NCI-H345 (cell line): ENCODE measurements around the gene SGK1.
"Not testable (repeated sequence)": the region's sequence is repeated elsewhere in the genome, so short reads cannot be mapped to it uniquely, and the experiment has no call there.

ENCODE experiments used
- DNase-seq: peaks from one replicate; lab custom pipeline; 2025; lab: John Stamatoyannopoulos, UW

The SGK1 gene

DNA sequence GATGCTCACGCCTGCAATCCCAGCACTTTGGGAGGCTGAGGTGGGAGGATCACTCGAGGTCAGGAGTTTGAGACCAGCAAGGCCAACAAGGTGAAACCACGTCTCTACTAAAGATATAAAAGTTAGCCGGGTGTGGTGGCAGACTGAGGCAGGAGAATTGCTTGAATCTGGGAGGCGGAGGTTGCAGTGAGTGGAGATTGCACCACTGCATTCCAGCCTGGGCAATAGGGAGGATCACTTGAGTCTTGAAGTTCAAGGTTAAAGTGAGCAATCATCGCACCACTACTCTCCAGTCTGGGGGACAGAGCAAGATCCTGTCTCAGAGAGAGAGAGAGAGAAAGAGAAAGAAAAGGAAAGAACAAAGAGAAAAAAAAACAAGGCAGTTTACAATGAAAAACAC lies 13.5 kb downstream of the SGK1 start:
- not testable (repeated sequence) for DNase-seq

GRCh38 chr6:134303891-134304290 lies 14.0 kb downstream of the SGK1 start:
- no peak for DNase-seq

- DNase-seq = no peak
Measured at GRCh38 chr6:134299236-134299635, 18.7 kb downstream of the SGK1 start.

DNA sequence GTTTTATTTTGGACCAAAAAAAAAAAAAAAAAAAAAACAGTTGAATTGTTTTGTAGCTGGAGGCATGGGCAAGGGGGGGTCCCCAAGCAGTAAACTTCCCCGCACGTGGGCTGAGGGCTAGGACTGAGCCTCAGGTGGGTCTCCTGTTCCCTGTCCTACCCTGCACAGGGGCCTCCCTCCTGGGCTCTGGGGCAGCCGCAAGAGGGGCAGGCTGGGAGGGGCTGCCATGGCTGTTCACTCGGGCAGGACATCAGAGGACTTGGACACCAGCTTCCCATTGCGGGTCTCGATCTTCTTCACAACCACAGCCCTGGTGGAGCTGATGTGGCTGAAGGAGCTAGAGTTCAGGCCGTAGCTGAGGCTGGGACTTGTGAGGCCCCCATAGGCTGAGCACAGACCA lies 21.1 kb downstream of the SGK1 start:
- DNase-seq = no peak

DNA sequence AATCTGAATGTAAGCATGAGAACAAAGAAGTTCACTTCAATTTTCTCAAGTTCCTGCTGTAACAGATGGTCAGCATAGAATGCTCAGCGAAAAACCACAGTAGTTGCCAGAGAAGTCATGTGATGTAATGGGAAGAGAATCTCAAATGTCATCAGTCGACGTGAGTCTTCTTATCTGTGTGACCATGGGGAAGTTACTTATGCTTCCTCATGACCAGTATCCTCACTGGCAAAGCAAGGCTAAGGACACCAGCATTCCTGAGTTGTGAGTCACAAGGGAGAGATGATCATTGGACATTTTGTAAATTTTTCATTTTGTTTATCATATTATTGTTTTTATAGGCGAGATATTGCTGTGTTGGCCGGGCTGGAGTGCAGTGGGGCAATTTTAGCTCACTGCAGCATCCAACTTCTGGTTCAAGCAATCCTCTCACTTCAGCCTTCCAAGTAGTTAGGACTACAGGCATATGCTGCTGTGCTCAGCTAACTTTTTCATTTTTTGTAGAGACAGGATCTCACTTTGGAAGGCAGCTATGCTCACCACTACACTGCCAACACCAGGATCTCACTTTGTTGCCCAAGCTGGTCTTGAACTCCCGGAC lies 21.9 kb downstream of the SGK1 start:
- no peak for DNase-seq

DNA sequence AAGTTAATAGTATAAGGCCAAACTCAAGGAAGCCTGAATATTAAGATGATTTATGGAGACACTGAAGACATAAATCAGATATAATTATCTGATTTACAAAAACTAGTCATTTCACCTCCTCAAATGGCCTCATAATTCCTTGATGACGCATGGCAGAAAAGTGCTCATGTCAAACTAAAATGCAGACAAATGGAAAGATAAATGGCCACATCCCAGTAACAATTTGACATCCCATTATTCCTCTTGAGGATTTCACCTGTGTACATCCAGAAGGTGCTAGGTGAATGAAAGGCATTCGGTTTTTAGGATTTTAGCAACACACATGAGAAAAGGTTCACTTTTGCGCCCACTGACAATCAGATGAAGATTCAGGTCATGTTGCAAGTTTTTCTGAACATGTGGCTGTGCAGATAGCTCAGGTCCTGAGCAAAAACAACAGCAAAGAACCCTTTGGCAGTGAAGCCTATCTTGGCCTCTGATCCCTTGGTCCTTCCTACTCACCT lies 24.2 kb downstream of the SGK1 start:
- DNase-seq = no peak

- no peak for DNase-seq
Measured at GRCh38 chr6:134291156-134291555, 26.8 kb downstream of the SGK1 start.

DNA sequence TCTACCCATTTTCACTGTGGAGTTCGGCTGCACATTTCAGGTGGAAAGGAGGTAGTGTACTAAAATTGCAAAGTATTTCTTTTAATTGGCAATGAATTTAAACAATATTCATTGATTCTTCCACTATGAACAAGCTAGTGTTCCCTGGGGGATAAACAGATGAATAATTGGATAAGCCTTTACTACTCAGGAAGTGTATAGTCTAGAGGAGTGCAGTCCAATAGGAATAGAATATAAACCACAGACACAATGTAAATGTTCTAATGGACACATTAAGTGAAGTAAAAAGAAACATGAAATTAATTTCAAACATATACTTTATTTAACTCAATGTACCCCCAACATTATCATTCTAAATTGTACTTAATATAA lies 28.7 kb downstream of the SGK1 start:
- no peak for DNase-seq

DNA sequence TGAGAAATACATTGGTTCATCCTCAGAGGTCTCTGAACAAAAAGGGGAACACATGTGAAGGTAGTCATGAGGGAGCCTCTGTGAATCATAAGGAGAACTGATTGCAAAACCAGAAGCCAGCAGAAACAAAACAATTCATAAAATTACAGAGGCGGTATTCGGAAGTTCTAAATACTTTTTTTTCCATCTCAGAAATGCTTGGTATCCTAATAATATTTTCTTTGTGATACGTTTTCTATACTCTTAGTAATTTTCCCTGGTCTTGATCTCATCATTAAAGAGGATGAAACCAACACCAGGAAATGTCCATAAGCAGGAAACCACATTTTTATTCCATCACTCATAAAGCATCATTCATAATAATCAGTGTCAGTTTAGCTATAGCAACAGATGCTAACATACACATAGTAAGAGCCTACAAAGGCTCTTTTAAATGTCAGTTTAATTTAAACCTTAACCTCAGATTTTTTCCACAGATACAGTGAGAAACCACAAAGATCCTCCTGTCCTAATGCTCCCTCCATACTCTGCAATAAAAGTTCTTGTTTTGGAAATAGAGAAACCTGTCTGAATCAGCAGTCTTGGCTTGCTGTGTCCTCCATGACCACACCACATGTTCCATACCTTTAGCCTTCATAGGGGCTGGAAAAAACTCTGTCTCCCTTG lies 29.2 kb downstream of the SGK1 start:
- DNase-seq = no peak

- no peak for DNase-seq
Measured at GRCh38 chr6:134287859-134288537, 29.9 kb downstream of the SGK1 start.

DNA sequence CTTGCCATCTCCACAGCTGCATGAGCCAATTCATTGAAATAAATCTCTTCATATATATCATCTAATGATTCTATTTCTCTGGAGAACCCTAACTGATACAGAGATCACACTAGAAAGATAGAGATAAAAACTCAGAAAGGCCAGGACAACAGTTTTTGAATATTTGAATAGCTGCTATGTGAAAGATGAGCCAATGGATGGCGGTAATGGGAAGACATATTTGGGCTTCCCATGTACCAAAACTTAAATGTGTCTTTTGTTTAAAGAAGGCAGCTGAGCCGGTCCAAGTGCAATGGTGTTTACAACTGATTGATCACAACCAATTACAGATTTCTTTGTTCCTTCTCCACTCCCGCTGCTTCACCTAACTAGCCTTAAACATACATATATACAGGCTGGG lies 35.1 kb downstream of the SGK1 start:
- DNase-seq = no peak

DNA sequence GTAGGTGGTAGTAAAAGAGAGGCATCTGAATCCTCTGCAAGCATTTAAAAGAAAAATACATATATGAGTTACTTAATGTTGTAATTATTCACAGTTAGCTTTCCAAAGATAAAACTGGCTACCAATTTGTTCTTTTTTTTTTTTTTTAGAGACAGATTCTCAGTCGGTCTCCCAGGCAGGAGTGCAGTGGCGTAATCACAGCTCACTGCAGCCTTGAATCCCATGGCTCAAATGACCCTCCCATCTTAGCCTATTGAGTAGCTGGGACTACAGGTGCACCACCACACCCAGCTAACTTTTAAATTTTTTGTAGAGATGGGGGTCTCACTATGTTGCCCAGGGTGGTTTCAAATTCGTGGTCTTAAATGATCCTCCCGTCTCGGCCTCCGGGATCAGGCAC lies 36.5 kb downstream of the SGK1 start:
- no peak for DNase-seq

- DNase-seq = no peak
Measured at GRCh38 chr6:134278000-134278399, 39.9 kb downstream of the SGK1 start.

DNA sequence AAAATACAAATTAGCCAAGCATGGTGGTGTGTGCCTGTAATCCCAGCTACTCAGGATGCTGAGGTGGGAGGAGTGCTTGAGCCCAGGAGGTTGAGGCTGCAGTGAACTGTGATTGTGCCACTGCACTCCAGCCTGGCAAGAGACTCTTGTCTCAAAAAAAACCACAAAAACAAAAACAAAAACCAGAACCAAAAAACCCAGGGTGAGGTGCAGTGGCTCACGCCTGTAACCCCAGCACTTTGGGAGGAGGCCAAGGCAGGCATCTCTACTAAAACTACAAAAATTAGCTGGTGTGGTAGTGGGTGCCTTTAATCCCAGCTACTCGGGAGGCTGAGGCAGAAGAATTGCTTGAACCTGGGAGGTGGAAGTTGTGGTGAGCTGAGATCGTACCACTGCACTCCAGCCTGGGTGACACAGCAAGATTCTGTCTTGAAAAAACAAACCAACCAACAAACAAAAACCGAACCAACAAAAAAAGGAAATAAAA lies 41.0 kb downstream of the SGK1 start:
- not testable (repeated sequence) for DNase-seq

GRCh38 chr6:134272374-134272773 lies 45.5 kb downstream of the SGK1 start:
- no peak for DNase-seq

DNA sequence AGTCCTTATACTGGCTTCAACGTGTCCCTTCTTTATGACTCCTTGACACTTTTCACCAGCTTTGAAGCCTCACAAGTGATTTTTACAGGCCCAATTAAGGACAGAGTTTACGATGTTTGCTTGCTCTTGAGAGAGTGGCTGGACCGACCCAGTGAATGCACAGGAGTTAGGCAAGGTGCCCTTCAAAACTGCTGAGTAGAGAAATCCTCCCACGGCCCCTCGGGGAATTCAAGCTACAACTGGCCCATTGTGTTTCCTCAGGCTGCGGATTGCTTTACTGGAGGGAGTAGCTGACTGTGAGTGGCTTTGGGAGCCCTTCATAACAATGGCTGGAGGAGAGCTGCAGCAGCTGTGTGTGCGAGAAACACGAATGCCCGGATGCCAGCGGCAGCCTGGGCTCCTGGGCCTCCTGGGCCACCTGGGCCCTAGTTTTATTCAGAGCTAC lies 50.0 kb downstream of the SGK1 start:
- DNase-seq = peak; percentile 92

- DNase-seq = no peak
Measured at GRCh38 chr6:134266776-134267175, 51.1 kb downstream of the SGK1 start.

GRCh38 chr6:134261766-134262165 lies 56.1 kb downstream of the SGK1 start:
- DNase-seq = no peak

DNA sequence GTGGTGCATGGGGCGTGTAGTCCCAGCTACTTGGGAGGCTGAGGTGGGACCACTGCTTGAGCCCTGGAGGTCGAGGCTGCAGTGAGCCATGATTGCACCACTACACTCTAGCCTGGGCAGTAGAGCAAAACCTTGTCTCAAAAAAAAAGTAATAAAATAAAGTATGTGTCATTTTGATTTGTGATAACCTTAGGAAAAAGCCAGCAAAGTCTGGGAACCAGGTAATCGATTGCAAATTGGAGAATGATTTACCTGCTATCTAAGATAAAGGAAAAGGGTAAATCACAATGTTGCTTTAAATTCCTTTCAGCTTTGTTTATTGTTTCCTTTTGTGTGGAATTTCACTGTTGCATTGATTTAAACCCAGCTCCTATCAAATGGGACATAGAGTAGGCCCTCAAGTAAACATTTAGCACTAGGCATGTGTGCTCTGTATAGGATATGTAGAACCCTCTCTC lies 59.0 kb downstream of the SGK1 start:
- DNase-seq = no peak

- no peak for DNase-seq
Measured at GRCh38 chr6:134257516-134257915, 60.4 kb downstream of the SGK1 start.

DNA sequence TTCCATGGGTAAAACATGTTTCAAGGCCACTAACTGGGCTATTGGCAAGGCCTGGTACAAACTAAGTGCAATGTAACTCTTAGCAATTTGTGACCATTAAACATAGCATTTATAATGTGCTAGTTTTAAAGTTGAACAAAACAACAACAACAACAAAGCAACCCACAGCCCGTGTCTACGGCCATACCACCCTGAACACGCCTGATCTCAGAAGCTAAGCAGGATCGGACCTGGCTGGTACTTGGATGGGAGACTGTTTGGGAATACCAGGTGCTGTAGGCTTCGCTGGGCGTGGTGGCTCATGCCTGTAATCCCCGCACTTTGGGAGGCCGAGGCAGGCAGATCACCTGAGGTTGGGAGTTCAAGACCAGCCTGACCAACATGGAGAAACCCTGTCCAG lies 61.0 kb downstream of the SGK1 start:
- DNase-seq = no peak

DNA sequence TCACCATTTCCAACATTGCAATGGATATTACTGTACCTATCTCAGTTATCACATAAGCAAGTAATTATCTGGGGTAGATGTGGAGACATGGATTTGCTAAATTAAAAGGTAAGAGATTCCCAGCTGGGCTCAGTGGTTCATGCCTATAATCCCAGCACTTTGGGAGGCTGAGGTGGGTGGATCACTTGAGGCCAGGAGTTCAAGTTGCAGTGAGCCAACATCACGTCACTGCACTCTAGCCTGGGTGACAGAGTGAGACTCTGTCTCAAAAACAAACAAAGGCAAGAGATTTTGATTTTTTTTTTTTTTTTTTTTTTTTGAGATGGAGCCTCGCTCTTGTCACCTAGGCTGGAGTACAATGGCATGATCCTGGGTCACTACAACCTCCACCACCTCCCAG lies 62.6 kb downstream of the SGK1 start:
- DNase-seq = not testable (repeated sequence)

DNA sequence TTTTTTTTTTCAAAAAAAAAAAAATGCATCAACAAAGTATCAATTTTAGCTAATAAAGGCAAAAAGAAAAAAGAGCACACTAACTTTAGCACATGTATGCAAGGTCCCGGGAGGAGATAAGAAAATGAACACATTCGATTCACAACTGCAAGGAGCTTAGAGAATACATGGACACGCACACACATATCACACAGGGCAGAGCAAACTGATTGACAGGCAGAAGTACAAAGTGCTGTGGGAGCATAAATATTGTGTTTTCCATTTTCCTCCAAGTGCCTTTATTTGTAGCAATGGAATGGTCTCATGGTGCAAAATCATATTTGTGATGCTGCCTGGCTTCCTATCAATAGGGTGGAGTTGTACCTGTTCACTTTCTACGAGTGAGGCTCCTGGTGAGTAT lies 63.8 kb downstream of the SGK1 start:
- no peak for DNase-seq
